IMR-90 (cell line): ENCODE results near the gene TSSK2. TPM values are rescaled to one million over a fixed set of nuclear protein-coding genes. Genes with fewer than 3 reads are reported as not detected.

ENCODE experiments used
- MXI1 ChIP-seq: IDR thresholded peaks from 2 replicates; pipeline ENCODE4 v1.6.1; 2012; ENCODE audit warnings: low read depth, mild to moderate bottlenecking, low read length, moderate library complexity, borderline replicate concordance
- RAD21 ChIP-seq: IDR thresholded peaks from 2 replicates; pipeline ENCODE4 v1.6.1; 2012; ENCODE audit warnings: low read length, improper control_type of control experiment
- RFX5 ChIP-seq: IDR thresholded peaks from 2 replicates; pipeline ENCODE4 v1.8.0; 2012; ENCODE audit warnings: low read depth, mild to moderate bottlenecking, low read length, moderate library complexity
- polyA plus RNA-seq, 3 experiments: library from polyadenylated mRNA; depleted of rRNA; stranded (reverse); fragments of >200 nt; gene quantifications; 2 replicates each; pipeline ENCODE4 v1.2.3, GENCODE V29; 2012; ENCODE audit warnings: low replicate concordance in 1 of 3
- total RNA-seq: library from RNA; depleted of rRNA; stranded (reverse); fragments of >200 nt; gene quantifications from 2 replicates; pipeline ENCODE4 v1.2.3, GENCODE V29; 2012

Gene TSSK2
- total and polyA plus RNA-seq, 2 of the 4 experiments (the other 2 are of a cell fraction): not detected

- TF ChIP-seq MXI1 (no peak), RFX5 (no peak), RAD21 (no peak)
These were observed 46.3 kb downstream of the TSSK2 start (continued) for GRCh38 chr22:19177164-19178064.
